ENCODE results near the gene GLIS1.

Gene GLIS1

GRCh38 chr1:53690411-53690810 is 48.6 kb downstream of the GLIS1 start:
- DNase-seq: no peak

GRCh38 chr1:53689736-53690326 is 49.1 kb downstream of the GLIS1 start:
- no peak for DNase-seq

GRCh38 chr1:53689223-53689622 is 49.7 kb downstream of the GLIS1 start:
- DNase-seq: no peak

DNA sequence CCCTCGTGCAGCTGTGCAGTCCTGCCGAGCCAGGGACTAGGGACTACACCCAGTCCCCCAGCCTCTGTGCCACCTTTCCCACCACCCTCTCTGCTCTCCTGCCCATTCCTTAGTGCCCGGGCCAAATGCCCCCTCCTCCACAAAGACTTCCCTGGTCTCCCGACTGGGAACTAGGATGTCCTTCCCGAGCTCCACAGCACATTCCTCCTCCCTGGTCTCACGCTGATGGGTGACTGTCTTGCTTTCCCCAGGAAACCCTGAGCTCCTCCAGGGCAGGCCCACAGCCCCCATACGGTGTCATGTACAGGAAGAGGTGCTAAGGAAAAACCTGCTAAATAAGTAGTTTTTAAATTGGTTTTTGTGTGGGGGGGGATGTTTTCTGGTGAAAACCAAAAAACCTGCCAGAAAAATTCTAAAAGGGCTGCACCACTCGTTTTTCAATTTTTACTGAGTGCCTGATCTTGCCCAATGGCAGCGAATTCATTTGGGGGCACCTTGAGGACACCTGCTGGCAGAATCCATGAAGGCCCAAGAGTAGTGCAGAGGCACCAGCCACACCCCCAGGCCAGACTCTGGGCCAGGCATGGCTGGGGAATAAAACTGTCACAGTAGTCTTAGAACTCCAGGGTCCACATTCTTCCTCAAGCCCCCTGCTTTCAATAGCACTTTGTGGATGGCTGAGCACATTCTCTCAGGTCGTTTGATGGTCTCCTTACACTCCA is 50.4 kb downstream of the GLIS1 start:
- DNase-seq: no peak

- no peak for DNase-seq
Observed at GRCh38 chr1:53687901-53688300, 51.1 kb downstream of the GLIS1 start.

DNA sequence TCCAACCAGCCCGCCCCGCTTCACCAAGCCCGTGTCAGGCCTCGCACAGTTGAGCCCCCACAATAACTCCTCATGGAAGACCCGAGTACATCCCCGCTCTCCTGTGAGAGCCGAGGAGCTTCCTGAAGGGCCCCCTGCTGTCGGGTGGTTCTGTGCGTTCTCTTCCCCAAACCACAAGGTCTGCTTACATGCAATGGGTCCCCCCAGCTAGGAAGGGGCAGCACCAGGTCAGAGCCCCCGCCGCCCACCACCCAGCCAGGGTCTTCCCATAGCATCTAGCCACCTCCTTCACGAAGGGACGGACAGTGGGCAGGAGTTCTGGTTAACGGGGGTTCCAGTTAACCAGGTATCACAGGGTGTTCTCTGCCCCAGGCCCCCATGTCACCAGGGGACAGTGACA is 51.5 kb downstream of the GLIS1 start:
- no peak for DNase-seq

DNA sequence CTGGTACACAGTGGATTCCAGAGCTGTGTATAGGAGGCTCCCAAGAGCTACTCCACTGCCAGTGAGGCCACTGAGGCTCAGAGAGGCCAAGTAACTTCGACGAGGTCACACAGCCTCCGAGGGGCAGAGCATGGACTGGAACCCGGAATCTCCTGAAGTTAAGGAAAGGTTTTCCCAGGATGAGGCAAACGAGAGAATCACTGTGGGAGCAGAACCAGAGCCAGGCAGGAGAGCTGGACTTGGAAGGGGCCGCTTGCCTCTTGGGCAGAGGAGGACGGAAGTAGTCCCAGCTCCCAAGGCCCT is 52.0 kb downstream of the GLIS1 start:
- no peak for DNase-seq

DNA sequence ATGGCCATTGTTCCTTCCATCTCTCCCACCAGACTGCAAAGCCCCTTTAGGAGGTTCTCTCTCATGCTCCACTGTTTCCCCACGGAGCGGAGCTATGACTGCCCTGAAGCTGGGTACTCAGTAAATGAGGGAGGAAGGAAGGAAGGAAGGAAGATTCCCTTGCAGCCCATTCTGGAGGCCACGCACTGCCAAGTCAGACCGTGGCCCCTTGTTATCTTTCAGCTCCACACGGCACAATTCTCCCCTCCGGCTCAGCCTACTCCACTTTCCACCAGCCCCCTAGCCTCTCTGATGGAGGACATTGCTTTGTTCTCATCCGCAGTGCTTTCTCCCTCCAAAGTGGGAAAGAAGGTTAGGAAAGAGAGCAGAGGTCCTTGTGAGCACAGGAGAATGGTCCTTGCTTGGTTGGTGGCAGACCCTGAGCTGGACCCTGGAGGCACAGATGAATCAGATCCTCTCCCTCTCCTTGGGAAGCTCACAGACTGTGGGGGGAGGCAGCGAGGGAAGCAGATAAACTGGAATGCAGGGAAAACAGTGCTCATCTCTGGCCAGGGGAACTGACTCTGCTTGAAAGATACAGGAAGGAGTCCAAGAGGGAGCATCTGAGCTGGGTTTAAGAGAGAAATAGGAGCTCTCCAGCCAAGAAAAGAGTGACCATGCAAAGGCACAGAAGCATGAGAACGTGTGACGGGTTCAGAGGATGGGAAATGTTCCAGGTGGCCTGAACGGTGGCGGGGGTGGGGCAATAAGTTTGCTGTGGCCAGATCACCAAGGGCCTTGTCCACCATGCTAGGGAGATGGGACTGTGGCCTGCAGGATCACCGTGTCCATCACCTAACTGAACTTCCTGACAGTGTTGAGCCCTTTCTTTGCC is 52.6 kb downstream of the GLIS1 start:
- DNase-seq: no peak

GRCh38 chr1:53685272-53686051 is 53.5 kb downstream of the GLIS1 start:
- DNase-seq: peak; percentile 27

- DNase-seq: no peak
Observed at GRCh38 chr1:53684741-53685140, 54.2 kb downstream of the GLIS1 start.

DNA sequence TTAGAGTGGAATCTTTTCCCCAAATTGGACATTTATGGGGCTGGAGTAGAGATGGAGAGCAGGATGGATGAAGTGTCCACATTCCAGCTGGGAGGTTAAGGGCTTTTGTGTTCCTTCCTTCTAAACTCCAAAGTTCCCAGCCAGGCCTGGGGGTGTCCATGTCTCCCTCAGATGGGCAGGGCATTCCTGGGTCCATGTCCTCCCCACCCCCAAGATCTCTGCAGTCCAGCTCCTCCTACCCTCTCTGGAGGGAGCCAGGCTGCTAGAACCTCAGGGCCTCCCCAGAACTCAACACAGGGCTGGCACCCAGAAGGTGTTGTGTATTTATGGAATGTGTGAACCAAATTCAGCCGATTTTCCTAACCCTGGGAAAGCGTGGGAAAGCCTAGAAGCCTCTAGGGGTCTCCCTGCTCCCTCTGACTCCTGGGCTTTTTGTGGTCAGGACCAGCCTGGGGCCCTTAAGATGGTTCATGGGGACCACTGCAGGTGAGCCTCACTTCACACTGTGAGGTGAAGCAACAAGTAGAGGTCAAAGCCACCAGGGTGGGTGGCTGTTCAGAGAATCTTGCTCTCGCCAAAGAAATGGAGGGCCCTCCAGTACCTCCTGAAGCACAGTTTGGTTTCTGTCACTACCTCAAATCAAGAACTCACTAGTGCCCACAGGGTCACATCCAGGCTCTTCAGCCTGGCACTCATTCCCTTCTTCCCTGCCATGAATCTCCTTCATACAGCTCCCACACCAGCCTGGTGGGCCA is 54.8 kb downstream of the GLIS1 start:
- DNase-seq: no peak

- DNase-seq: no peak
Observed at GRCh38 chr1:53682881-53683280, 56.1 kb downstream of the GLIS1 start.

DNA sequence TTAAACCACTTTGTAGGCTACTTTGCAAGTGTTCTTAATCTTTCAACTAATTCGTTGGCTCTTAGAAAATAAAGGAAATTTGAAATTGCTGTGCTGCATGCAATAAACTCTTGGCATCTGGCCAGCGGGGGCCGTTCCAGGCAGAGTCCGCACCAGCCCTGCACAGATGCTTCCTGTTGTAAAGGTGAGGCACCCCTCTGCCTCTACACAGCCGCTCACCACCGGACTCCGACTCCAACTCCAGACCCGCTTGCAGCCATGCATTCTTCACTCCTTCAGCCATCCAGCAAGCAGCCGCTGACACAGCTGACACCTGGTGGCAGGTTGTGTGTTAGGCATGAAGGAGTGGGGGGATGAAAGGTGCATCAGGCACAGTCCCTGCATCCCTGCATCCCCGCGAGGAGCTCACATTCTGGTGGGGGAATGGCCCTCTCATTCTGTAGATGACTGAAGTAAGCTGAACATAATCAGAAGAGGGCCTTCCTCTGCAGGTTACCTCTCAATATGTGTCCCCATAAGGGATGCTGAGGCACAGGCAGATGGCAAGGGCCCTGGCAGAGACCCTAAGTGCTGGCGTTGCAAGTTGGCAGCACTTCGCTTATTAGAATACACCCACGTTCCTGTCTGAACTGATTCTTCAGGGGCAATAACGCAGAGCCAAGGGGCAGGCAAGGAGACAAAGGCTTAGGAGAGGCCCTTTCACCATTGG is 56.8 kb downstream of the GLIS1 start:
- DNase-seq: peak; percentile 37

DNA sequence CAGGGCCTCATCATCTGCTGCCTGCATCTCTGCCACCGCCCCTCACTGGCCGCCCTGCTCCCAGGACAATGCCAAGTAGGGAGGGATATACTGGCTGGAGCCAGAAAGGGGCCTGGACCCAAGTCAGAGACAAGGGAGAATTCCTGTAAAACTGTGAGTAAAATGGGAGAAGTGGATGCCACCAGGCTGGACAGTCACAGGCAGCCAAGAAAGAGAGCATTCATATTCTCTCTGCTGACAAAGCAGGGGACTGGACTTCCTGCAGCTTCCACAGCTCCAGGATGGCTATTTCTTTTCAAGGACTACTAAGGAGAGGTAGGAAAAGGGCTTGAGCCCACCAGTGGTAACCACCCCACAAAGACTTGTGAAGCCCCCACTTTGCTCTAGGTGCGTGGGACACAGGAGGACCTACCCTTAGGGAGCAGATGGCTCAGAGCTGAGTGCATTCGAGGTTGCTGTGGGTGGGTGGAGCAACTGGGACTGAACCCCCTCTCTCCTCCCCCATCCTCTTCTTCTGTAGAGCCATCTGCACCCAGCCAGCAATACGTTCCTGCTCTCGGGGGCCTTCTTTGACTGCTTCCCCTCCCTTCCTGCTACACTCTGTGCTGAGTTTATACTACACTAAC is 57.5 kb downstream of the GLIS1 start:
- DNase-seq: no peak

DNA sequence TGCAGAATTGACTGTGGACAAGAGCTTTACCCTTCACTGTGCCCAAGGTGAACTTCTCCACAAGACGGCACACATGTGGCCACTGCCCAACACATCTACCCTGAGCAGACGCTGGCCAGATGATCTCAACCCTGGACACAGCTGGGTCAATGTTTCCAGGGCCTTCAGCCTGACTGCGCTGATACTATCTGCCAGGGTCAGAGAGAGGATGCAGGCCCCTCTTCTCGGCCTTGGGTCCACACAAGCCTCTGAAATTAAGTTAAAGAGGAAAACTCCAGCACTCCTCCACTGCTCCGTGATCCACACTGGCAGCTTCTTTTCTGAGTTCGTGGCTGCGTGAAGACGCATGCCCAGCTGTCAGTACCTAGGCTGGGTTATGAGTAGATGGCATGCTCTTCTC is 58.1 kb downstream of the GLIS1 start:
- DNase-seq: no peak

- DNase-seq: no peak
Observed at GRCh38 chr1:53678938-53679825, 59.8 kb downstream of the GLIS1 start.

- no peak for DNase-seq
Observed at GRCh38 chr1:53678507-53678906, 60.5 kb downstream of the GLIS1 start.

DNA sequence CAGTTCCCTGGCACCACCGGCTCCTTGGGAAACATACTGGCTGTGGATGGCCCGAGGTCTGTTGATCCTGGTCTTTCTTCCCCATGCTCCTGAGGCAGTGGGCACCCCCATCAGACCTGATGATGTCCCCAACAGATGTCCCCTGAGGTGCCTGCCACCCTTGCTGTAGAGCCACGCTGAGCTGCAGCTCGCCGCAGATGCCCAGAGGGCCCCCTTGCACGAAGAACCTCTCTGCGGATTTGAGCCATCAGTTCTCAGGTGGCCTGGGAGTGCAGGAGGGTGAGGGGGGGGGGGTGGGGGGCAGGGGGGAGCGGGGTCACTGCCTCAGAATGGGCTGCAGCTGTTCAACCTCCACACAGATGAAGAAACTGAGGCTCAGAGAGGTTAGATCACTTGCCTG is 60.9 kb downstream of the GLIS1 start:
- no peak for DNase-seq

- no peak for DNase-seq
Observed at GRCh38 chr1:53677486-53677885, 61.5 kb downstream of the GLIS1 start.

DNA sequence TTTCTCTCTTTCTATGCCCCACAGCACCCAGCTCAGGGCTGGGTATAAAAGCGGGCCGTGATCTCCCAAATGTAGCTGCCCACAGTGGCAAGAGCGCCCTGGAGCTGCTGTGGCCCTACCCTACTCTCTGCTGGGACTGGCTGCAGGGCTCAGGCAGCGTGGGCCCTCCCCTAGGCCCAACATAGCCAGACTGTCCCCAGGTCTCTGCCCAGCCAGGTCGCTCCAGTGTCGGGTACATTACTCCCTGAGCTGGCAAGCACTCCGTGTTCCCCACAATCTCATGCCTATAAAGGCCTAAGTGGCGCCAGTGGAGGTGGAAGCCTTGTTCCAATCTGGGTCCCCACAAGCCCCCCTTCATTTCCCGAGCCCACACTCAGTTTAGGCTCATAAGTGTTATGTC is 66.2 kb downstream of the GLIS1 start:
- DNase-seq: no peak

Measured in NCI-H748 treated with DMSO at 0.1 percent for 48 hours (cell line).